ENCODE measurements around the gene RAI1.
A peak's percentile ranks its signal among the peaks of the same experiment; 100 is the strongest.

RAI1 gene

GRCh38 chr17:17701658-17702057 lies 20.4 kb downstream of the RAI1 start:
- DNase-seq, result no peak

GRCh38 chr17:17702449-17703139 lies 21.3 kb downstream of the RAI1 start:
- DNase-seq, result no peak

- DNase-seq, result no peak
Measured at GRCh38 chr17:17703140-17703919, 22.1 kb downstream of the RAI1 start.

GRCh38 chr17:17704931-17705330 lies 23.7 kb downstream of the RAI1 start:
- DNase-seq, result no peak

GRCh38 chr17:17706140-17707060 lies 25.1 kb downstream of the RAI1 start:
- DNase-seq, result no peak

- no peak for DNase-seq
Measured at GRCh38 chr17:17708295-17708694, 27.0 kb downstream of the RAI1 start.

GRCh38 chr17:17708816-17709215 lies 27.6 kb downstream of the RAI1 start:
- DNase-seq, result no peak

GRCh38 chr17:17709815-17710321 lies 28.6 kb downstream of the RAI1 start:
- no peak for DNase-seq

- no peak for DNase-seq
Measured at GRCh38 chr17:17710355-17710727, 29.1 kb downstream of the RAI1 start.

- no peak for DNase-seq
Measured at GRCh38 chr17:17710728-17711541, 29.7 kb downstream of the RAI1 start.

- no peak for DNase-seq
Measured at GRCh38 chr17:17711641-17712162, 30.4 kb downstream of the RAI1 start.

GRCh38 chr17:17712268-17712924 lies 31.1 kb downstream of the RAI1 start:
- DNase-seq, result peak; percentile 58

GRCh38 chr17:17713839-17714238 lies 32.6 kb downstream of the RAI1 start:
- no peak for DNase-seq

- DNase-seq, result no peak
Measured at GRCh38 chr17:17714261-17714866, 33.1 kb downstream of the RAI1 start.

GRCh38 chr17:17714879-17715278 lies 33.6 kb downstream of the RAI1 start:
- DNase-seq, result no peak

- no peak for DNase-seq
Measured at GRCh38 chr17:17716837-17717523, 35.7 kb downstream of the RAI1 start.

- no peak for DNase-seq
Measured at GRCh38 chr17:17718251-17718650, 37.0 kb downstream of the RAI1 start.

- no peak for DNase-seq
Measured at GRCh38 chr17:17719199-17719940, 38.1 kb downstream of the RAI1 start.

- no peak for DNase-seq
Measured at GRCh38 chr17:17719966-17720543, 38.8 kb downstream of the RAI1 start.
